GM10266 (cell line): ENCODE results near the gene STRAP.

Source experiments
- DNase-seq: peaks from one replicate; pipeline ENCODE4 v3.0.0; 2012; ENCODE audit errors: extremely low spot score
- TF ChIP-seq, protein P1 (sequence below): IDR thresholded peaks from 2 replicates; pipeline ENCODE4 v1.5.1; 2012; ENCODE audit warnings: mild to moderate bottlenecking, low read depth; ENCODE audit not compliant: control insufficient read depth, insufficient read depth; ENCODE audit errors: missing control alignments

STRAP gene

DNA sequence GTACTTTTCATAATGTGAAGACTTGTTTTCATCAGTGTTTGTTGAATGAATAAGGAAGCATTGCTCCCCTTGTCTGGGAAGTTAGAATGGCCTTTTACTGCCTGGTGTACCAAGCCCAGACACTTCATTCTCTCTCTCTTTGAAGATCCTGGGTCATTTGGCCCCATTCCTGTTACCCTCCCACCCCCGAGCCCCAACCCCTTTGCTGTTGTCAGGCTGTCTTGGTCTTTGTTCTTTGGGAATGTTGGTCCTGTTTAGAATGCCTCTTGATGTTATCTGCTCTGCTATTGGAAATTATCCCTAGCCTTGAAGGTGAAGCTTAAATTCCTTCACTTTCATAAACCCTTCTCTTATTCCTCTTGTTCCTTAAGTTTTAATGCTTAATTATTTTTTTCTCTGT is 42.8 kb downstream of the STRAP start:
- no peak for DNase-seq
- TF ChIP-seq, protein P1, sequence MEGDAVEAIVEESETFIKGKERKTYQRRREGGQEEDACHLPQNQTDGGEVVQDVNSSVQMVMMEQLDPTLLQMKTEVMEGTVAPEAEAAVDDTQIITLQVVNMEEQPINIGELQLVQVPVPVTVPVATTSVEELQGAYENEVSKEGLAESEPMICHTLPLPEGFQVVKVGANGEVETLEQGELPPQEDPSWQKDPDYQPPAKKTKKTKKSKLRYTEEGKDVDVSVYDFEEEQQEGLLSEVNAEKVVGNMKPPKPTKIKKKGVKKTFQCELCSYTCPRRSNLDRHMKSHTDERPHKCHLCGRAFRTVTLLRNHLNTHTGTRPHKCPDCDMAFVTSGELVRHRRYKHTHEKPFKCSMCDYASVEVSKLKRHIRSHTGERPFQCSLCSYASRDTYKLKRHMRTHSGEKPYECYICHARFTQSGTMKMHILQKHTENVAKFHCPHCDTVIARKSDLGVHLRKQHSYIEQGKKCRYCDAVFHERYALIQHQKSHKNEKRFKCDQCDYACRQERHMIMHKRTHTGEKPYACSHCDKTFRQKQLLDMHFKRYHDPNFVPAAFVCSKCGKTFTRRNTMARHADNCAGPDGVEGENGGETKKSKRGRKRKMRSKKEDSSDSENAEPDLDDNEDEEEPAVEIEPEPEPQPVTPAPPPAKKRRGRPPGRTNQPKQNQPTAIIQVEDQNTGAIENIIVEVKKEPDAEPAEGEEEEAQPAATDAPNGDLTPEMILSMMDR, result no peak

DNA sequence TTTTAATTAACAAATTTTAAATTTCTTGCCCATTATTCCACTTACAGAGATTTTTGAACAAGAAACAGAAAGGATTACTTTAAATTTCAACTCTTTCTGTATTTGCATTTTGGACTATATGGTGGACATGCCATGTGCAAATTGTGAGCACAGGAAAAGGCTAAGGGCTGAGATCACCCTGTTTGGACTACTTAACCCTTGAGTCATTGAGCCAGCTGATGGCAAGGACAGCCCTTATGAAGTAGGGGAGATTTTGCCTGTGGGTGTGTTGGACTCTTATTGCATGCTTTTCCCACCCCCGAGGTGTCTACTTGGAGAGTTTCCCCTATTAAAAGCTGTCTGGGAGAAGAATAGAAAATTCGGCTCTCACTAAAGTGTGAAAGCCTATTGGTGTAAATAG is 46.2 kb downstream of the STRAP start:
- peak; percentile 17 for DNase-seq
- TF ChIP-seq, protein P1, result no peak

DNA sequence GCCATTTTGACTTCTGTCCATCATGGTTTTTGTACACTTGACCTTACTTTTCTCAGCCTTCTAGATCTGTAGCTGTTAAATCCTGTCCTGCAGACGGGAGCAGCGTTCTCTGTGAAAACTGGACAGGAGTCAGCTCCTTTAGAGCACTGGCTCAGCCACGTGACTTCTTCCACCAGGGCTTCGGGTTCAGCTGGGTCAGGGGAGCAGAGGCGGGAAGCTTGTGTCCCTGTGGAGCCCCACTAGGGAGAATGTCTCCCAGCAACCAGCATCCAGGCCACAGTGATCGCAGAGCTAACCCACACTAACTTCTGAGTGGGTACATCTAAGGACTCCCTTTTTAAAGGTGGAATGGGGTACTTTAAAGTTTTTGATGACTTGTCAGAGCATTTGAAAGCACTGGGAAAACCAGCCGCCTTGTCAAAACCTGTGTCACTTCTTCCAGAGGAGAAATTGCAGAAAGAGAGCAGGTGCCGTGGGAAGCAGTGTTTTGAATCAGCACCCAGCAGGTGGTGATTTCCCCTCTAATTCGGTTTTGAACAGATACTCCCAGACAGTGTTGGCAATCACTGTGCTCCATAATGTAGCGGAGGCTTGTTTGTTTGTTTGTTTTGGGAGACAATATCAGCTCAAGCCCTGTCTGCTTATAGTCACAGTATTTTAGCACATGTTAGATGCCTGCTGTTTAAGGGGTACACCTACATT is 46.8 kb downstream of the STRAP start:
- TF ChIP-seq, protein P1, result no peak
- peak; percentile 30 for DNase-seq

DNA sequence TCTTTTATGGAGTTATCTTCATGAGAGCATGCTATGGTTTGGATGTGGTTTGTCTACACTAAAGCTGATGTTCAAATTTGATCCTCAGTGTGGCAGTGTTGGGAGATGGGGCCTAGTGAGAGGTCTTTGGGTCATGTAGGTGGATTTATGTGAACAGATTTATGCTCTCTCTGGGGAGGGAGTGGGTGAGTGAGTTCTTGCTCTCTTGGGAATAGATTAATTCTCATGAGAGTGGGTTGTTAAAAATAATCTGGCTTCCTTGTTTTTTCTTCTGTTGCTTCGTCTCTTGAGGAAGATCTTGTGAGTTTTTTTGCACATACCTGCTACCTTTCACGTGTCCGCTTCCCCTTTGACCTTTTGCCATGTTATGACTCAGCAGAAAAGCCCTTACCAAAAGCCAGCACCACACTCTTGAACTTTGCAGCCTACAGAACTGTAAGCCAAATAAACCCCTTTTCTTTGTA is 49.4 kb downstream of the STRAP start:
- no peak for DNase-seq
- TF ChIP-seq, protein P1, result peak; percentile 13

DNA sequence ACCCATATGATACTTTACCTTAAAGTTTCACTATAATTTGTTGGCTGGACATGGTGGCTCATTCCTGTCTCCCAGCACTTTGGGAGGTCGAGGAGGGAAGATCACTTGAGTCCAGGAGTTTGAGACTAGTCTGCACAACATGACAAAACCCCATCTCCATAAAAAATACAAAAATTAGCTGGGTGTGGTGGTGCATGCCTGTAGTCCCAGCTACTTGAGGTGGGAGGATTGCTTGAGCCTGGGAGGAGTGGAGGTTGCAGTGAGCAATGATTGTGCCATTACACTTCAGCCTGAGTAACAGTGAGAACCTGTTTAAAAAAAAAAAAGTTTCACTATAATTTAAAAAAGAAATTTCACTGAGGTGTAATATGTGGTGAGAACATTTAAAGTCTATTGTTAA is 50.1 kb downstream of the STRAP start:
- TF ChIP-seq, protein P1, result no peak
- no peak for DNase-seq

DNA sequence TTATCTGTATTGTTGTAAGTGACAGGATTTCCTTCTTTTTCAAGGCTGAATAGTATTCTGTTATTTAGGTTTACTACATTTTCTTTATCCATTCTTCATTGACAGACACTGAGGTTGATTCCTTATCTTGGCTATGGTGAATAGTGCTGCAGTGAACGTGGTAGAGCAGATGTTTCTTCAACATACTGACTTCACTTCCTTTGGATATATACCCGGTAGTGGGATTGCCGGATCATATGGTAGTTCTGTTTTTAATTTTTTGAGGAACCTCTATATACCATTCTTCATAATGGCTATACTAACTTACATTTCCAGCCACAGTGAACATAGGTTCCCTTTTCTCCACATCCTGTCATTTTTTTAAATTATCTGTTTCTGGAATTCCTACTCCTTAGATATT is 50.8 kb downstream of the STRAP start:
- no peak for DNase-seq

DNA sequence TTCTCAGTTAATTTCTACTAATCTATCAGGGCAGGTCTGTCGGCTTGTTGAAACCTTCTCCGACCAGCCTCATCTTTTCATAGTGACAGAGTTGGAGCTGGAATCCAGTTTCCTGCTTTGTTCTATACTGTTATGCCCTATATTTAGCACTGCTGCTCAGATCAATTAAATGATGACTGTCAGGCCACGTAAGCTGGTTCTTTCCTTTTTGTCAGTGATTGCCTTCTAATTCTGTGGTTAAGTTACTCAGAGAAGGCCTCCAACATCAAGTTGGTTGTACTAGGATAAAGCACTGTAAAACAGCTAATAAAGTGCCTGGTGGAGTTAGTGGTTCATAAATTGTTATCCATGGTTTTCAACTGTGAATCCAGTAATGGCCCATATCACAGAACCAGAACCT is 51.6 kb downstream of the STRAP start:
- no peak for DNase-seq
- TF ChIP-seq, protein P1, result no peak

More for the DNA sequence above, 50.8 kb downstream of the STRAP start:
- TF ChIP-seq, protein P1, result no peak
